Smooth muscle cell (in vitro differentiated cells): ENCODE results near the gene PDZD7. TPM values are rescaled to one million over a fixed set of nuclear protein-coding genes. Genes with fewer than 3 reads are reported as not detected.

ENCODE experiments used
- DNase-seq: peaks from one replicate; lab custom pipeline; 2025; ENCODE audit not compliant: unreplicated experiment; lab: John Stamatoyannopoulos, UW
- H2AFZ ChIP-seq: fragments of 200-600 bp; sonication (generic); 2 replicates; pipeline ENCODE4 v1.6.0; 2016; ENCODE audit warnings: antibody characterized with exemption, low read depth, mild to moderate bottlenecking
- H3F3A ChIP-seq: fragments of 200-600 bp; sonication (generic); 2 replicates; pipeline ENCODE4 v1.6.0; 2017; ENCODE audit warnings: antibody characterized with exemption, low read depth
- H3K27ac ChIP-seq: fragments of 200-600 bp; sonication (generic); 2 replicates; pipeline ENCODE4 v1.5.1; 2016; ENCODE audit warnings: low read depth, mild to moderate bottlenecking
- H3K27me3 ChIP-seq: fragments of 200-600 bp; sonication (generic); 2 replicates; pipeline ENCODE4 v1.6.1; 2016; ENCODE audit warnings: low read depth, mild to moderate bottlenecking
- H3K36me3 ChIP-seq: fragments of 200-600 bp; sonication (generic); 2 replicates; pipeline ENCODE4 v1.5.1; 2016; ENCODE audit warnings: low read depth
- H3K4me1 ChIP-seq: fragments of 200-600 bp; sonication (generic); 2 replicates; pipeline ENCODE4 v1.5.1; 2016; ENCODE audit warnings: low read depth
- H3K4me2 ChIP-seq: fragments of 200-600 bp; sonication (generic); 2 replicates; pipeline ENCODE4 v1.6.0; 2016; ENCODE audit warnings: mild to moderate bottlenecking
- H3K4me3 ChIP-seq: fragments of 200-600 bp; sonication (generic); 2 replicates; pipeline ENCODE4 v1.5.1; 2016; ENCODE audit warnings: mild to moderate bottlenecking
- H3K79me2 ChIP-seq: fragments of 200-600 bp; sonication (generic); 2 replicates; pipeline ENCODE4 v1.6.0; 2016; ENCODE audit warnings: low read depth, mild to moderate bottlenecking
- H3K9ac ChIP-seq: fragments of 200-600 bp; sonication (generic); 2 replicates; pipeline ENCODE4 v1.6.0; 2016; ENCODE audit warnings: low read depth
- H3K9me3 ChIP-seq: fragments of 200-600 bp; sonication (generic); replicated peaks from 2 replicates; pipeline ENCODE4 v1.5.1; 2016; ENCODE audit warnings: low read depth
- H4K20me1 ChIP-seq: fragments of 200-600 bp; sonication (generic); 2 replicates; pipeline ENCODE4 v1.6.0; 2016; ENCODE audit warnings: low read depth
- CTCF ChIP-seq: fragments of 200-600 bp; sonication (generic); IDR thresholded peaks from 2 replicates; pipeline ENCODE4 v1.5.1; 2017; ENCODE audit warnings: borderline replicate concordance, mild to moderate bottlenecking, antibody characterized with exemption; ENCODE audit not compliant: insufficient read depth, poor library complexity, severe bottlenecking
- WGBS: methylation state at CpG from one replicate; pipeline ENCODE4 v1.1.7; 2016; ENCODE audit warnings: low lambda C conversion rate; 5-methylcytosine and 5-hydroxymethylcytosine counted together
- polyA plus RNA-seq: library from polyadenylated mRNA; unstranded; fragments of >200 nt; fragmentation: Nextera tagmentation; extraction: Ambion mirVana; gene quantifications from 2 replicates; pipeline ENCODE4 v1.2.1, GENCODE V29; 2016
- total RNA-seq: library from RNA; depleted of rRNA; stranded (reverse); fragments of >200 nt; gene quantifications from 2 replicates; pipeline ENCODE4 v1.2.3, GENCODE V29; 2014

PDZD7 gene
- total and polyA plus RNA-seq, 2 experiments from 2014 or later = 0.93 to 2.0 TPM

DNA sequence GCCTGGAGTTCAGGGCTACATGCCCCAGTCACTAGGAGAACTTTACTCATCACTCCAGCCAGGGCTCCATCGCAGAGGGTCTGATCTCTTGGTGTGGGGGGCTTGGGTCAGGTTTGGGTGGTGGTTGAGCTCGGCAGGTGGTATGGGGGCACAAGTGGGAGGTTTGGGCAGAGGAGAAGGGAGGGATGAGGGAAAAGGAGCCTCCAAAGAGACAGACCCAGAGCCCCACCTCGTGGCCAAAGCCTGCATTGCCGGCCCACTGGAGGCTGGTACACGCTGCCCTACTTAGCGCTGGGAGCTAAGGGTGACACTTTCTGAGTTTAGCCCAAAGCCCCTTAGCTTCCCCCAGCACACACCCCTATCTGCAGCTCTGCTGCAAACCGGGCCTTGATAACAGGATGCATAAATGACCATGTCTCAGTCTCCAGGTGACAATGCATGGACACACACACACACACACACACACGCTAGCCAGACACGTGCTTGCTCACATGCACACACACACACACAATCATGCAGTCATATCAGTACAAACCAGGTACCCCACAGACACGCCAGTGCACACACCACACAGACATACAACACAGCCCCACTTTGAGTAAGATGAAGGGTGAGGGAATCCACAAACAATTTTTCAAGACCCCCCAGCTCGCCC, 16.6 kb downstream of the PDZD7 start:
- Histone ChIP-seq H3K79me2 (no peaks in the 10 kb centered on the region), H3F3A (no peaks in the 10 kb centered on the region), H3K27ac (no peak overlapping the region), H2AFZ (no peak overlapping the region), H4K20me1 (no peaks in the 10 kb centered on the region), H3K4me2 (no peak overlapping the region), H3K4me3 (no peak overlapping the region), H3K4me1 (no peaks in the 10 kb centered on the region), H3K36me3 (no peaks in the 10 kb centered on the region), H3K9ac (no peak overlapping the region), H3K9me3 (no peaks in the 10 kb centered on the region), H3K27me3 (peaks cover 26% of the 10 kb centered on the region)
- peak; percentile 52 for DNase-seq
- TF ChIP-seq CTCF = peak; percentile 88
- whole genome bisulfite sequencing = 27% methylated on average over 10 of the region's 11 CpGs

- TF ChIP-seq CTCF = no peak
- Histone ChIP-seq H2AFZ (no peak overlapping the region), H3K4me1 (no peaks in the 10 kb centered on the region), H3K27ac (peak overlapping the region; percentile 3), H3K36me3 (no peaks in the 10 kb centered on the region), H3K9ac (no peak overlapping the region), H3K4me2 (no peak overlapping the region), H4K20me1 (no peaks in the 10 kb centered on the region), H3F3A (no peaks in the 10 kb centered on the region), H3K4me3 (no peak overlapping the region), H3K79me2 (no peaks in the 10 kb centered on the region), H3K9me3 (no peaks in the 10 kb centered on the region), H3K27me3 (peaks cover 22% of the 10 kb centered on the region)
- no peak for DNase-seq
- WGBS = 62% methylated on average over 9 of the region's 9 CpGs
Observed at GRCh38 chr10:101013365-101013825, 17.5 kb downstream of the PDZD7 start.

GRCh38 chr10:101012525-101013364, 18.2 kb downstream of the PDZD7 start:
- peak; percentile 52 for DNase-seq
- WGBS = 42% methylated on average over 14 of the region's 14 CpGs
- H3K4me1 ChIP-seq = no peaks in the 10 kb centered on the region
- H3K4me3 ChIP-seq = no peak overlapping the region
- no peaks in the 10 kb centered on the region for H3K79me2 ChIP-seq
- peak overlapping the region; percentile 3 for H3K27ac ChIP-seq
- no peaks in the 10 kb centered on the region for H4K20me1 ChIP-seq
- peaks cover 16% of the 10 kb centered on the region for H3K27me3 ChIP-seq
- no peaks in the 10 kb centered on the region for H3F3A ChIP-seq
- H3K9ac ChIP-seq = no peak overlapping the region
- no peaks in the 10 kb centered on the region for H3K36me3 ChIP-seq
- no peak overlapping the region for H2AFZ ChIP-seq
- peak; percentile 74 for TF ChIP-seq CTCF
- no peaks in the 10 kb centered on the region for H3K9me3 ChIP-seq
- H3K4me2 ChIP-seq = peak overlapping the region; percentile 13
